ENCODE results near the gene SPATC1L. TPM values are rescaled to one million over a fixed set of nuclear protein-coding genes. Genes with fewer than 3 reads are reported as not detected.
A peak's percentile ranks its signal among the peaks of the same experiment; 100 is the strongest.
"Not testable (repeated sequence)": the region's sequence is repeated elsewhere in the genome, so short reads cannot be mapped to it uniquely, and the experiment has no call there.

Gene SPATC1L
- polyA plus RNA-seq, 3 donors, result 3.3 to 6.7 (median 5.8) TPM

DNA sequence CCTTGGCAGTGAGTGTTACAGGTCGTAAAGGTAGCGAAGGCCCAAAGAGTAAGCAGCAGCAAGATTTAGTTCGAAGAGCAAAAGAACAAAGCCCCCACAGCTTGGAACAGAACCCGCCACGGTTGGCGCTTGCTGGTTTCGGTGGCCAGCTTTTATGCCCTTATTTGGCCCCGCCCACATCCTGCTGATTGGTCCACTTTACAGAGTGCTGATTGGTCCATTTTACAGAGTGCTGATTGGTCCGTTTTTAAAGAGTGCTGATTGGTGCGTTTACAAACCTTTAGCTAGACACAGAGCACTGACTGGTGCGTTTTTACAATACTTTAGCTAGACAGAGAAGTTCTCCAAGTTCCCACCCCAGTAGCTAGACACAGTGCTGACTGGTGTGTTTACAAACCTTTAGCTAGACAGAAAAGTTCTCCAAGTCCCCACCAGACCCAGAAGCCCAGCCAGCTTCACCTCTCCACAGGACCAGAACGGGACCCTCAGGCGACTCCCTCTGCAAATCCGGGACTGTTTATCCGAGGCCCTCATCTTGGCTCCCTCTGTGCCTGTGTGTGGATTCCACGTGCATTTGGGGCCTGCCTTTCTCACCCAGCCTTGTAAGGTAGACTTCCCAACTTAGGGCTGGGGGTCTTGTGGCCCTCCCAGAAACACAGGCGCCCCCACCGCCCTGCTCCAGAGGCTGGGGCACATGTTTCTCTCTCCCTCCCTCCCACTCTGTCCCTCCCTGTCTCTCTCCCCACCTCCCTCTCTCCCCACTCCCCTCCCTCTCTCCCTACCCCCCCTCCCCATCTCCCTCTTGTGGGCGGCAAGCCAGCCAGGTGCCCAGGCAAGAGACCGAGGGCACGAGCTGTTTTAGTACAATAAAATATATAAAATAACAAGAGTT lies 41.4 kb downstream of the SPATC1L start:
- over 99% methylated on average over 16 of the region's 21 CpGs for WGBS (ENCODE audit: insufficient coverage)
- no peak overlapping the region for H3K4me3 ChIP-seq (replicated peaks in 1 of 3; ENCODE audit: low read depth in 2 of 3, low read length in 3 of 3)
- no peak overlapping the region for H3K27ac ChIP-seq (ENCODE audit: low read depth in 1 of 2, low read length in 2 of 2)
- no peaks in the 10 kb centered on the region for H3K36me3 ChIP-seq (replicated peaks in 1 of 2; ENCODE audit: control insufficient read depth in 1 of 2, insufficient read depth in 2 of 2, low read length in 2 of 2)
- H3K9me3 ChIP-seq (replicated peaks in 1 of 2; ENCODE audit: control insufficient read depth in 1 of 2, insufficient read depth in 1 of 2, low read length in 2 of 2), result peaks cover 0 to 8% of the 10 kb centered on the region in 2 donors
- H3K27me3 Mint-ChIP-seq (ENCODE audit: low read depth in 3 of 3), result peaks cover 0 to 8% (median 5%) of the 10 kb centered on the region in 3 donors
- H3K9ac ChIP-seq (ENCODE audit: insufficient read depth, low read length, poor library complexity, severe bottlenecking), result no peak overlapping the region
- H3K9me3 Mint-ChIP-seq, result peaks cover 0 to 8% (median 4%) of the 10 kb centered on the region in 7 donors
- H3K4me1 Mint-ChIP-seq, result peaks cover 7% of the 10 kb centered on the region
- TF ChIP-seq, protein P1, sequence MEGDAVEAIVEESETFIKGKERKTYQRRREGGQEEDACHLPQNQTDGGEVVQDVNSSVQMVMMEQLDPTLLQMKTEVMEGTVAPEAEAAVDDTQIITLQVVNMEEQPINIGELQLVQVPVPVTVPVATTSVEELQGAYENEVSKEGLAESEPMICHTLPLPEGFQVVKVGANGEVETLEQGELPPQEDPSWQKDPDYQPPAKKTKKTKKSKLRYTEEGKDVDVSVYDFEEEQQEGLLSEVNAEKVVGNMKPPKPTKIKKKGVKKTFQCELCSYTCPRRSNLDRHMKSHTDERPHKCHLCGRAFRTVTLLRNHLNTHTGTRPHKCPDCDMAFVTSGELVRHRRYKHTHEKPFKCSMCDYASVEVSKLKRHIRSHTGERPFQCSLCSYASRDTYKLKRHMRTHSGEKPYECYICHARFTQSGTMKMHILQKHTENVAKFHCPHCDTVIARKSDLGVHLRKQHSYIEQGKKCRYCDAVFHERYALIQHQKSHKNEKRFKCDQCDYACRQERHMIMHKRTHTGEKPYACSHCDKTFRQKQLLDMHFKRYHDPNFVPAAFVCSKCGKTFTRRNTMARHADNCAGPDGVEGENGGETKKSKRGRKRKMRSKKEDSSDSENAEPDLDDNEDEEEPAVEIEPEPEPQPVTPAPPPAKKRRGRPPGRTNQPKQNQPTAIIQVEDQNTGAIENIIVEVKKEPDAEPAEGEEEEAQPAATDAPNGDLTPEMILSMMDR (IDR thresholded peaks at IDR 0.05), result no peak
- H3K4me2 ChIP-seq (replicated peaks; ENCODE audit: extremely low read depth, low read length, poor library complexity, severe bottlenecking), result no peak overlapping the region
- H3K4me3 Mint-ChIP-seq, result no peak overlapping the region
- H4K20me1 ChIP-seq (ENCODE audit: insufficient read depth, low read length), result no peaks in the 10 kb centered on the region
- intact Hi-C loops (cut with micrococcal nuclease), result no loop called here
- DNase-seq, result no peak
- H3K27me3 ChIP-seq (ENCODE audit: control insufficient read depth in 2 of 2, insufficient read depth in 2 of 2, low read length in 2 of 2), result no peaks in the 10 kb centered on the region
- H3K27ac Mint-ChIP-seq, result no peak overlapping the region
- H3K4me1 ChIP-seq (ENCODE audit: control insufficient read depth in 1 of 2, insufficient read depth in 2 of 2, low read length in 2 of 2), result peaks cover 3 to 4% of the 10 kb centered on the region in 2 donors
- no peaks in the 10 kb centered on the region for H3K36me3 Mint-ChIP-seq
- no peak overlapping the region for H2AFZ ChIP-seq (ENCODE audit: insufficient read depth, low read depth, low read length, poor library complexity, severe bottlenecking)
- no peaks in the 10 kb centered on the region for H3K79me2 ChIP-seq (ENCODE audit: insufficient read depth, low read length)

DNA sequence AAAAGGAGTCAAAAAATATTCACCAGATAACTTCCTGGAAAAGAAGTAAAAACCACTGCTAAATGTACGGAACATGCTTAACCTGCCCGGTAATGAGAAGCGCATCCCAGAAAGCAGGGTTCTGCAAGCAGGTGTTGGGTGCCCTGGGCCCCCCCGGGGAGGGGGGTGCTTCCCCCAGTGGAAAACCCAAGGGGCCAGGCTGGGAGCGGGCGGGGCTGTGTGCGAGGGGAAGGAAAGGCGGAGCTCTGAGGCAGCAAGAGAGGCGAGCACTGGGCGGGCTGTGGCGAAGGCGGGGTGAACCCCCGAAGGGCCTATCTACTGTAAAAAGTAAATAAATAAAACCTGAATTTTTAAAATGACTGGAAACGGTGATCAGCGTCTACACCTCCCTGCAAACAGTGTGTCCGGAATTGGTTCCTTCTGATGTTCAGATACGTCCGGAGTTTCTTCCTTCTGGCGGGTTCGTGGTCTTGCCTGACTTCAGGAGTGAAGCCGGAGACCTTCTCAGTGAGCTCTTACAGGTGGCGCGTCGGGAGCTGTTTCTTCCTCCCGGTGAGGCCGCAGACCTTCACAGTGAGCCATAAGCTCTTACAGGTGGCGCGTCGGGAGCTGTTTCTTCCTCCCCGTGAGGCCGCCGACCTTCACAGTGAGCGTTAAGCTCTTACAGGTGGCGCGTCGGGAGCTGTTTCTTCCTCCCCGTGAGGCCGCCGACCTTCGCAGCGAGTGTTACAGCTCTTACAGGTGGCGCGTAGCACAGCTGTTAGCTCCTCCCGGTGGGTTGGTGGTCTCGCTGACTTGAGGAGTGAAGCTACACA lies 42.3 kb downstream of the SPATC1L start:
- peaks cover 7% of the 10 kb centered on the region for H3K4me1 Mint-ChIP-seq
- peaks cover 3 to 4% of the 10 kb centered on the region in 2 donors for H3K4me1 ChIP-seq (ENCODE audit: control insufficient read depth in 1 of 2, insufficient read depth in 2 of 2, low read length in 2 of 2)
- H3K36me3 Mint-ChIP-seq, result no peaks in the 10 kb centered on the region
- TF ChIP-seq, protein P1 (IDR thresholded peaks at IDR 0.05), result no peak
- H3K27me3 ChIP-seq (ENCODE audit: control insufficient read depth in 2 of 2, insufficient read depth in 2 of 2, low read length in 2 of 2), result no peaks in the 10 kb centered on the region
- no peak overlapping the region for H3K4me3 ChIP-seq (replicated peaks in 1 of 3; ENCODE audit: low read depth in 2 of 3, low read length in 3 of 3)
- peaks cover 0 to 8% of the 10 kb centered on the region in 2 donors for H3K9me3 ChIP-seq (replicated peaks in 1 of 2; ENCODE audit: control insufficient read depth in 1 of 2, insufficient read depth in 1 of 2, low read length in 2 of 2)
- peaks cover 0 to 8% (median 4%) of the 10 kb centered on the region in 7 donors for H3K9me3 Mint-ChIP-seq
- DNase-seq, result no peak
- H3K27ac Mint-ChIP-seq, result peak overlapping the region in 1 of 7 donors; percentile 51
- no peak overlapping the region for H2AFZ ChIP-seq (ENCODE audit: insufficient read depth, low read depth, low read length, poor library complexity, severe bottlenecking)
- no peak overlapping the region for H3K4me3 Mint-ChIP-seq
- no peak overlapping the region for H3K27ac ChIP-seq (ENCODE audit: low read depth in 1 of 2, low read length in 2 of 2)
- intact Hi-C loops (cut with micrococcal nuclease), result no loop called here
- no peaks in the 10 kb centered on the region for H4K20me1 ChIP-seq (ENCODE audit: insufficient read depth, low read length)
- peaks cover 0 to 8% (median 5%) of the 10 kb centered on the region in 3 donors for H3K27me3 Mint-ChIP-seq (ENCODE audit: low read depth in 3 of 3)
- 94% methylated on average over 45 of the region's 45 CpGs for WGBS (ENCODE audit: insufficient coverage)
- H3K79me2 ChIP-seq (ENCODE audit: insufficient read depth, low read length), result no peaks in the 10 kb centered on the region
- no peak overlapping the region for H3K4me2 ChIP-seq (replicated peaks; ENCODE audit: extremely low read depth, low read length, poor library complexity, severe bottlenecking)
- no peak overlapping the region for H3K9ac ChIP-seq (ENCODE audit: insufficient read depth, low read length, poor library complexity, severe bottlenecking)
- no peaks in the 10 kb centered on the region for H3K36me3 ChIP-seq (replicated peaks in 1 of 2; ENCODE audit: control insufficient read depth in 1 of 2, insufficient read depth in 2 of 2, low read length in 2 of 2)

- H3K9me3 ChIP-seq (replicated peaks in 1 of 2; ENCODE audit: control insufficient read depth in 1 of 2, insufficient read depth in 1 of 2, low read length in 2 of 2); H4K20me1 ChIP-seq (ENCODE audit: insufficient read depth, low read length); H3K27me3 ChIP-seq (ENCODE audit: control insufficient read depth in 2 of 2, insufficient read depth in 2 of 2, low read length in 2 of 2); H3K36me3 Mint-ChIP-seq; H3K4me3 Mint-ChIP-seq; intact Hi-C loops (cut with micrococcal nuclease); H3K27ac ChIP-seq (ENCODE audit: low read depth in 1 of 2, low read length in 2 of 2); H3K4me1 Mint-ChIP-seq; H3K9me3 Mint-ChIP-seq; H2AFZ ChIP-seq (ENCODE audit: insufficient read depth, low read depth, low read length, poor library complexity, severe bottlenecking); H3K4me3 ChIP-seq (replicated peaks in 1 of 3; ENCODE audit: low read depth in 2 of 3, low read length in 3 of 3); H3K4me2 ChIP-seq (replicated peaks; ENCODE audit: extremely low read depth, low read length, poor library complexity, severe bottlenecking); H3K9ac ChIP-seq (ENCODE audit: insufficient read depth, low read length, poor library complexity, severe bottlenecking); H3K4me1 ChIP-seq (ENCODE audit: control insufficient read depth in 1 of 2, insufficient read depth in 2 of 2, low read length in 2 of 2); DNase-seq; H3K79me2 ChIP-seq (ENCODE audit: insufficient read depth, low read length); H3K36me3 ChIP-seq (replicated peaks in 1 of 2; ENCODE audit: control insufficient read depth in 1 of 2, insufficient read depth in 2 of 2, low read length in 2 of 2): not testable (repeated sequence)
- Mint-ChIP-seq H3K27ac (peak overlapping the region in 2 of 7 donors; percentile 5 to 64), H3K27me3 (ENCODE audit: low read depth in 3 of 3) (peaks cover 0 to 10% (median 5%) of the 10 kb centered on the region in 3 donors)
- WGBS (ENCODE audit: insufficient coverage), result 71% methylated on average over 29 of the region's 29 CpGs
Measured at GRCh38 chr21:46140352-46141003, 43.8 kb downstream of the SPATC1L start.

Measured in CD14-positive monocyte (primary cell).